CD4-positive, CD25-positive, alpha-beta regulatory T cell (primary cell): ENCODE data around the gene MAGIX. TPM values are rescaled to one million over a fixed set of nuclear protein-coding genes. Genes with fewer than 3 reads are reported as not detected.

Experiments used
- ATAC-seq, 2 donors: fragments of 150-1000 bp; cut with Tn5 transposase; one replicate each; pipeline ENCODE4 v1.10.0; 2021; ENCODE audit warnings: low read depth in 2 of 2, moderate number of reproducible peaks in 2 of 2, moderate library complexity in 1 of 2
- DNase-seq, 3 donors: peaks; one replicate each; pipeline versions ENCODE4 v3.0.0 to v3.0.0-alpha.2; 2012 to 2022; ENCODE audit warnings: mixed read lengths in 1 of 3
- H3K27ac ChIP-seq: one replicate; pipeline ENCODE4 v1.7.0; 2013; ENCODE audit warnings: mild to moderate bottlenecking, low read length; ENCODE audit not compliant: insufficient read depth, poor library complexity, severe bottlenecking
- H3K27me3 ChIP-seq: one replicate; pipeline ENCODE4 v1.7.0; 2013; ENCODE audit warnings: low read length; ENCODE audit not compliant: control insufficient read depth, insufficient read depth
- H3K36me3 ChIP-seq: one replicate; pipeline ENCODE4 v1.7.0; 2013; ENCODE audit warnings: mild to moderate bottlenecking, low read length, moderate library complexity; ENCODE audit not compliant: control insufficient read depth, insufficient read depth
- H3K4me1 ChIP-seq: 2 replicates; pipeline ENCODE4 v1.7.0; 2013; ENCODE audit warnings: mild to moderate bottlenecking, low read length; ENCODE audit not compliant: insufficient read depth, control insufficient read depth, poor library complexity, severe bottlenecking
- H3K4me3 ChIP-seq: one replicate; pipeline ENCODE4 v1.7.0; 2013; ENCODE audit warnings: low read depth, mild to moderate bottlenecking, low read length, moderate library complexity
- H3K9me3 ChIP-seq, 2 experiments: 1 replicate in 1 of 2; 2 replicates in 1 of 2; pipeline ENCODE4 v1.7.0; 2013; ENCODE audit warnings: low read length in 2 of 2, mild to moderate bottlenecking in 1 of 2, moderate library complexity in 1 of 2; ENCODE audit not compliant: control insufficient read depth in 2 of 2
- H3K27ac Mint-ChIP-seq, 3 donors: one replicate each; pipeline ENCODE4 v1.8.0; 2020 to 2022; ENCODE audit warnings: mild to moderate bottlenecking in 3 of 3, mixed read lengths in 3 of 3, moderate library complexity in 2 of 3
- H3K27me3 Mint-ChIP-seq: one replicate; pipeline ENCODE4 v1.8.0; 2022; ENCODE audit warnings: mild to moderate bottlenecking, mixed read lengths
- H3K36me3 Mint-ChIP-seq: one replicate; pipeline ENCODE4 v1.8.0; 2020; ENCODE audit warnings: mixed read lengths
- H3K4me1 Mint-ChIP-seq, 4 donors: one replicate each; pipeline ENCODE4 v1.8.0; 2020 to 2022; ENCODE audit warnings: mixed read lengths in 4 of 4, mild to moderate bottlenecking in 1 of 4
- H3K4me3 Mint-ChIP-seq, 4 donors: one replicate each; pipeline ENCODE4 v1.8.0; 2020 to 2022; ENCODE audit warnings: mild to moderate bottlenecking in 4 of 4, mixed read lengths in 4 of 4, moderate library complexity in 3 of 4
- H3K9me3 Mint-ChIP-seq, 7 donors: one replicate each; pipeline ENCODE4 v1.8.0; 2020 to 2022; ENCODE audit warnings: mixed read lengths in 7 of 7, mild to moderate bottlenecking in 3 of 7, moderate library complexity in 2 of 7
- polyA plus RNA-seq, 4 donors: library from polyadenylated mRNA; unstranded; fragments of 300-500 nt; fragmentation: Illumina TruSeq; gene quantifications; one replicate each; pipeline ENCODE4 v1.2.3, GENCODE V29; 2021
- total RNA-seq: library from RNA; stranded (reverse); gene quantifications from one replicate; pipeline ENCODE4 v1.2.3, GENCODE V29; 2022

Gene MAGIX
- total and polyA plus RNA-seq, 5 donors from 2014 or later, result 0.49 to 1.0 (median 0.57) TPM

GRCh38 chrX:49177873-49178480 is 15.4 kb downstream of the MAGIX start:
- Mint-ChIP-seq H3K4me1 (peaks cover 0 to 19% (median 9%) of the 10 kb centered on the region in 4 donors), H3K27ac (peak overlapping the region in 2 of 3 donors; percentile 14 to 53), H3K27me3 (peaks cover 5% of the 10 kb centered on the region), H3K36me3 (peaks cover 14% of the 10 kb centered on the region), H3K4me3 (peak overlapping the region in 1 of 4 donors; percentile 28), H3K9me3 (peaks cover 0 to 1% (median 0%) of the 10 kb centered on the region in 7 donors)
- peaks cover 20% of the 10 kb centered on the region for H3K36me3 ChIP-seq
- ATAC-seq (no peak), DNase-seq (no peak)
- no peak overlapping the region for H3K27ac ChIP-seq
- no peaks in the 10 kb centered on the region for H3K27me3 ChIP-seq
- H3K4me3 ChIP-seq, result no peak overlapping the region
- H3K4me1 ChIP-seq, result peaks cover 5% of the 10 kb centered on the region
- no peaks in the 10 kb centered on the region for H3K9me3 ChIP-seq

DNA sequence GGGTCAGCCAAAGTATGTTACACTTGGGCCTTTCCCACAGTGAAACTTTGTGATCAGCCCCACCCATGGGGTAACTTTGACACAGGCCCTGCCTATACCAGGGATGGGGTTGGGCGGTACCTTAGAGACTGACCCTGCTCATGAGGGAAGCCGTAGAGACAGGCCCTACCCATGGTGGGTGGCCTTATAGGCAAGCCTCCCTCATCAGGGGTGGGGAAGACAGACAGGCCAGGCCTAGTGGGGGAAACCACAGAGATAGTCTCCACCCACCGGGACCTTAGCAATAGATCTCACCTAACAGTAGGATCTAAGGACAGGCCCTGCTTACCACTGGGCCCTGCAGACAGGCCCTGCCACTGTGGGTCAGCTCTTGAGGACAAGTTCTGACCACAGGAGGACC is 16.0 kb downstream of the MAGIX start:
- H3K27ac Mint-ChIP-seq, result no peak overlapping the region
- ATAC-seq (no peak), DNase-seq (no peak)
- H3K36me3 Mint-ChIP-seq, result peaks cover 14% of the 10 kb centered on the region
- peaks cover 0 to 14% (median 7%) of the 10 kb centered on the region in 4 donors for H3K4me1 Mint-ChIP-seq
- Histone ChIP-seq H3K9me3 (no peaks in the 10 kb centered on the region), H3K36me3 (peaks cover 26% of the 10 kb centered on the region), H3K4me1 (no peaks in the 10 kb centered on the region), H3K4me3 (no peak overlapping the region), H3K27ac (no peak overlapping the region), H3K27me3 (no peaks in the 10 kb centered on the region)
- peaks cover 0 to 1% (median 0%) of the 10 kb centered on the region in 7 donors for H3K9me3 Mint-ChIP-seq
- H3K4me3 Mint-ChIP-seq, result no peak overlapping the region
- peaks cover 5% of the 10 kb centered on the region for H3K27me3 Mint-ChIP-seq

DNA sequence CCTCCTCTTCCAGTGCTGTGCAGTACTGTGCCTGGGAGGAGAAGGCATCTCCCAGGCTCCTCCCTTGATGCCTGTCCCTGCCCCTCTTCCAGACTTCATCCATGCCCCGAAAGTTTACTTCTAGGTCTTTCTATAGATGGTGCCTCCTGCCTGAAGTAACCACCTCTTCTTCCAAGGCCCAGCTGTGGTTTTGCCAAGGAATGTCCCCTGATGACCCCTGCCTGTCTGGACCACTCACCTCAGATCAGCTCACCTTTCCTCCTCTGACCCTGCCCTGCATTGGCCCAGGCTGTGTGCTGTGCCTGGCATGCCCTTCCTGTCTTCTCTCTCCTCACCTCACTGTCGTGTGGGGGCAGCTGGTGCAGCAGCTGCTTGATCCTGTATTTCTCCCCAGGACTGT is 16.8 kb downstream of the MAGIX start:
- peaks cover 5% of the 10 kb centered on the region for H3K4me1 ChIP-seq
- H3K4me1 Mint-ChIP-seq, result peaks cover 0 to 20% (median 7%) of the 10 kb centered on the region in 4 donors
- no peak overlapping the region for H3K27ac ChIP-seq
- H3K4me3 Mint-ChIP-seq, result no peak overlapping the region
- peaks cover 22% of the 10 kb centered on the region for H3K36me3 ChIP-seq
- no peak for DNase-seq
- no peaks in the 10 kb centered on the region for H3K9me3 ChIP-seq
- H3K4me3 ChIP-seq, result no peak overlapping the region
- H3K27me3 ChIP-seq, result no peaks in the 10 kb centered on the region
- H3K36me3 Mint-ChIP-seq, result peaks cover 14% of the 10 kb centered on the region
- peaks cover 5% of the 10 kb centered on the region for H3K27me3 Mint-ChIP-seq
- peak overlapping the region in 1 of 3 donors; percentile 39 for H3K27ac Mint-ChIP-seq
- no peak for ATAC-seq
- peaks cover 0 to 1% (median 0%) of the 10 kb centered on the region in 7 donors for H3K9me3 Mint-ChIP-seq

DNA sequence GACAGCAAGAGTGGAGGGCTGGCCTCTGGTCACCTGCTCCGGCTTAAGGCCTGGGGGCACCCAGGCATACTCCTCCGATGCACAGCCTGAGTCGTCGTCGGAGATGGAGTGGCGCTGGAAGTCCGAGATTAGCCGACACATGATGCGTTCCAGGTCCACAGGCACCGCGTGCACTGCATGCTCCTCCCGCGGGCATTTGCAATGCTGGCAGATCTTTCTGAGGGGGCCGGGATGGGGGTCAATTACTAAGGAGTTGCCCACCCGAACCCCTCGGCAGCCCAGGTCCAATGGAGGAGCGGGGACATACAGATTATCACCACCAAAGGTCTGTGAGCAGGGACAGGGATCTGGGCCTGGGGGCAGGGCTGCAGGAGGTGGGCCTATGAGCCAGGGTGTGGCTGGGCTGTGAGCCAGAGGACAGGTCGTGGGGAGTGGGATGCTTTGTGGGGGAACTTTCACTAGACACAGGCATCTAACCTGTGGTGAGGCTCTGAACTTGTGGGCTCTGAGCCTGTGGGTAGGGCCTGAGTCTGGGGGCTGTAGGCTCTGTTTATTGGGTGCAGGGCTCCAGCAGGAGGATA is 21.2 kb downstream of the MAGIX start:
- no peaks in the 10 kb centered on the region for H3K9me3 Mint-ChIP-seq
- no peaks in the 10 kb centered on the region for H3K27me3 Mint-ChIP-seq
- H3K36me3 Mint-ChIP-seq, result peaks cover 11% of the 10 kb centered on the region
- Histone ChIP-seq H3K27ac (peak overlapping the region; percentile 47), H3K4me3 (no peak overlapping the region), H3K27me3 (no peaks in the 10 kb centered on the region), H3K4me1 (peaks cover 13% of the 10 kb centered on the region), H3K9me3 (no peaks in the 10 kb centered on the region), H3K36me3 (peaks cover 16% of the 10 kb centered on the region)
- DNase-seq (no peak), ATAC-seq (no peak)
- peak overlapping the region in 1 of 3 donors; percentile 95 for H3K27ac Mint-ChIP-seq
- H3K4me3 Mint-ChIP-seq, result peak overlapping the region in 3 of 4 donors; percentile 68 to 85 (median 76)
- H3K4me1 Mint-ChIP-seq, result peaks cover 0 to 22% (median 7%) of the 10 kb centered on the region in 4 donors

DNA sequence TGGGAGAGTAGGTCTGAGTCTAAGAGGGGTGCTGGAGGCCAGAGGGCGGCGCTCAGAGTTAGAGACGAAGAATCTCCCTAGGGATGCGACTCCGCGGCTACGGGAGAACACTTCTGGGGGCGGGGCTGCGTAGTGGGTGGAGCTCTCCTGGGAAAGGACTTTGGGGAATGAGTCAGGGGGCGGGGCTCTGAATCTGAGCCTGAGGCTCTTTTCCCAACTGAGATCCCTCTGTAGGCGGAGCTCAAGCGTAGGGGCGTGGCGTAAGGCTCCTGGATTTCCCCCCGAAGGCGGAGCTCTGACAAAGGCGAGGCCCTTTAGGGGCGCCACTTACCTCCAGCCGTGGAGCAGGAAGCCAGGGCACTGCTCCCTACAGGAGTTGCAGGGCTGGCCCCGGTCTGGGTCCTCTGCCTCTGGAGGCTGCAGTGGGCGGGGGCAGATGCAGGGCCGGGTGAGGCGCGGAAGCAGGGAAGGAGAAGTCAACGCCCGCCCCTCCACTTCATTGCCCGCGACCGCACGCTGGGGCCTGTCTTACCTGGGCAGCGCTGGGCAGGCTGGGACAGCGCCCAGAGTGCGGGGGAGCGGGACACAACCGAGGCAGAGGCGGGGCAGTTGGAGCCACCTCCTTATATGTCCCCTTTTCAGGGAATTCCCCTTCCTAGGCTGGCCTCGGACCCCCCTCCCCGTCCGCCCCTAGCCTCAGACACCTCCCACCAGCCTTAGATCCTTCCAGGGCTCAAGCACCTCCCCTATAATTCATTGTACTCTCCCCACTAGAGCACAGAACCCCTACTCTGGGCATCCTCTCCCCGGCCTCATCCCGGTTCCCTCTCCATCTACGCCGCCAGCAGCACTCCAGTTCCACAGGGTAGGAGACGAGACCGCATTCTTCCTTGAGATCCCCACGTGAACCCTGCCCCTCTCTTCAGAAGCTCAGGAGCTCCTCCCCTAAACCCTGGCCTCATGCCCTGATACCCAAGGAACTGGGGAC is 22.0 kb downstream of the MAGIX start:
- H3K27me3 Mint-ChIP-seq, result no peaks in the 10 kb centered on the region

DNA sequence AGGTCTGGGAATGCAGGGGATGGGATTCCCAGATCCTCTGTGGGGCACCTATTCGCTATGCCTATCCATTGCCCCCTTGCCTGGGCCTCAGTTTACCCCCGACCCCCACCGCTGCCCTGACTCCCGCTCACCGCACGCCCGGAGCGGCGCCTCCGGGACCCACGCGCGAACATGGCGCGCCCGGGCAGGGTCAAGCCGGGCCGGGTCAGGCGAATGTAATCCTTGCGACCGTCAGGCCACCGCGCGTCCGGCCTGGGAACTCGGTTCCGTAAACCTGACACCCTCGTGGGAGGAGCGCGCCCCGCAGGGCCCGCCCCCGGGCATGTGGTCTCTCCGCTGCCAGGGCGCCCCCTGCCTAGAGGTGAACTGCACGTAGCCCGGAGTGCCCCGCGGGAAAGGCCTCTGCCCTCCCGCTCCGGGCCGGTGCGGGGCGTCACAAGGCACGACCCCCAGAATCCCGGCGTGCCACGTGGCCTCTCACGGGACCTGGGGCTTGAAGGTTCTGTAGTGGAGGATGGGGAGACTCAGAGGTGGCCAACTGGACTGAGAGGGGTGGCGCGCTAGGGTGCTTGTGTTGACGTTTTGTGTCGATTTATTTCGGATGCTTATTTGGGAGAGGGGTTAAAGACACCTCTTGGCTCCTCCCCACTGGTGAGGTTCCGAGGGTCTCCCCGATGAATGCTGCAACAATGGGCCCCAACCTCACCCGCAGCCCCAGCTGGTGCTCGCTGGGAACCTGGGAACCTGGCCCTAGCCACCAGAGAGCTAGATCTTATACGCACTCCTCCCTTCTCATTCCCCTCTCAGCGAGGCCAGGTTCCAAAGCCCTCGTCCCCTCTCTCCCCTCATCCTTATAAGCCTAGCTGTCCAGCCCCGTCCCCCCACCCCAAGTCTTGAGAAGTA is 23.8 kb downstream of the MAGIX start, which contains the start of gene PRICKLE3:
Gene PRICKLE3, minus strand, starts transcription at position 249 of the 903 bp plus-strand sequence. Its CDS starts 76 bp downstream, at position 173.
- Mint-ChIP-seq H3K36me3 (peaks cover 5% of the 10 kb centered on the region), H3K4me3 (peak within 1 kb of the TSS; percentile 63 to 95 (median 83)), H3K27me3 (no peaks in the 10 kb centered on the region), H3K4me1 (peaks cover 0 to 34% (median 4%) of the 10 kb centered on the region in 4 donors), H3K27ac (peak within 1 kb of the TSS in 2 of 3 donors; percentile 55 to 83), H3K9me3 (no peaks in the 10 kb centered on the region)
- H3K9me3 ChIP-seq, result no peaks in the 10 kb centered on the region
- H3K36me3 ChIP-seq, result peaks cover 7% of the 10 kb centered on the region
- peak; percentile 66 to 73 (median 66) for DNase-seq
- no peak for ATAC-seq
- H3K4me3 ChIP-seq, result peak within 1 kb of the TSS; percentile 62
- peaks cover 13% of the 10 kb centered on the region for H3K4me1 ChIP-seq
- H3K27me3 ChIP-seq, result no peaks in the 10 kb centered on the region
- H3K27ac ChIP-seq, result peak within 1 kb of the TSS; percentile 60

More for the DNA sequence above, 22.0 kb downstream of the MAGIX start:
- H3K4me3 Mint-ChIP-seq, result peak overlapping the region; percentile 68 to 95 (median 83)
- H3K9me3 Mint-ChIP-seq, result no peaks in the 10 kb centered on the region
- H3K36me3 Mint-ChIP-seq, result peaks cover 11% of the 10 kb centered on the region
- peak overlapping the region; percentile 55 to 83 (median 63) for H3K27ac Mint-ChIP-seq
- Histone ChIP-seq H3K27me3 (no peaks in the 10 kb centered on the region), H3K9me3 (no peaks in the 10 kb centered on the region), H3K36me3 (peaks cover 13% of the 10 kb centered on the region), H3K4me3 (peak overlapping the region; percentile 59), H3K27ac (peak overlapping the region; percentile 47), H3K4me1 (peaks cover 13% of the 10 kb centered on the region)
- H3K4me1 Mint-ChIP-seq, result peaks cover 0 to 20% (median 3%) of the 10 kb centered on the region in 4 donors
- ATAC-seq (peak; percentile 32 to 45), DNase-seq (peak in 2 of 3 donors; percentile 28 to 42)
